IPS-11a (cell line): ENCODE measurements around the gene ABCC1.
"Not testable (repeated sequence)": the region's sequence is repeated elsewhere in the genome, so short reads cannot be mapped to it uniquely, and the experiment has no call there.

ENCODE experiments used
- H3K4me3 ChIP-seq: one replicate; pipeline ENCODE4 v1.5.1; 2013; ENCODE audit warnings: low read depth, low read length, control low read depth

Gene ABCC1

DNA sequence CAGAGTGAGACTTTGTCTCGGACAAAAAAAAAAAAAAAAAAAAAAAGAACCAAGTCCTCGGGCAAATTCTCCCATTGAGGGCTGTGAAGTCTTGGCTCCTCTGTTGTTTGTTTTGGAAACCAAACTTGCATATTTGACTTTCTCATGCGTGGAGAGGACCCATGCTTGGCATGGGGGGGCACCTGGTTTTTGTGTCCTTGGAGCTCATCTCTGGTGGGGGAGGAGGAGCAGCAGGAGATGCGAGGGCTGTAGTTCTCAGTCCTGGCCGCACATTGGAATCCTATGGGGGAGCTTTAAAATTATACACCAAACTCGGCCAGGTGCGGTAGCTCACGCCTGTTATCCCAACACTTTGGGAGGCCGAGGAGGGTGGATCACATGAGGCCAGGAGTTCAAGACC, 199.3 kb downstream of the ABCC1 start:
- no peak overlapping the region for H3K4me3 ChIP-seq

DNA sequence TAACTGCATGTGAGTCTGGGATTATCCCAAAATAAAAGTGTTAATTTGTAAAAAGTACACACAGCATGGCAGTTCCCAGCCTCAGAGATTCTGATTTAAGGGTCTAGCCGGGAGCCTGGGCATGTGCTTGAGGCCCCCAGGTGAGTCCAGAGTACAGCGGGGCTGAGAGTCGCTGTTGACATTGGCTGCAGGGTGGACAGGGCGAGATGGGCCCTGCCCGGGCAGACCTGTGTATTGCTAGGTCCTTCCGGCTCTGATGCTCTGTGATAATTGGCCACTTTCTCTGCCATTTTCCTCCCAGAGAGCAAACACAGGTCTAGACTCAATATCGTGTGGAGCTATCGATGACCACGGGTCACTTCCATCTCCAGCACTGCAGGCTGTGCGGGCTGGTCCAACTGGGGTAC, 200.3 kb downstream of the ABCC1 start:
- no peak overlapping the region for H3K4me3 ChIP-seq

DNA sequence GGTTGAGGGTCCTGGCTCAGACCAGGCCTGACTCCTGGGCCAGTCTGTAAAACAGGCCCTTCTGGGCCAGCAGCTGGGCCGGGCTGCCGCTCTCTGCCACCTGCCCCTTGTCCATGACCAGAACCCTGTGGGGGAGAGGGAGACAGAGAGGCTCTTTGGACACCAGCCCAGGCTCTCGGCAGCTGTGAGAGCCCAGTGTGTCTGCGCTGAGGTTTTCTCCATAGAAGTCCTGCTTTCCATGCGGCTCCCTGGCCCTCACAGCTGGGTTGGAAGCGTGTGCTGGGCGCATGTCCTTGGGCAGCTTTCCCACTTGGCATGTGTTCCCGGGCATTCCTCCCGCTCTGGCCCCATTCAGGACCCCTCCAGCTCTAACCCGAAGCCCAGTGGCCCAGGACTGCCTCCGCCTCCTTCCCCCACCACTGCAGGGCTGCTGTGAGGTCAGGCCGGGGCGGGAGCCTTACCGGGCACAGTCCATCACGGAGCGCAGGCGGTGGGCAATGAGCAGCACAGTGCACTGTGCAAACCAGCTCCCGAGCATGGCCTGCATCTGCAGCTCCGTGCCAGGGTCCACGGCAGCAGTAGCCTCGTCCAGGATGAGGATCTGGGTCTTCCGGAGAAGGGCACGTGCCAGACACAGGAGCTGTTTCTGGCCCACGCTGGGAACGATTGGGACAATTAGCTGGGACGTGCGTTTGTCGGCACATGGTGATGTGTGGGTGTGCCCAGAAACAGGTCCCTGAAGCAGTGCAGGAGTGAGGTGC, 200.9 kb downstream of the ABCC1 start:
- H3K4me3 ChIP-seq: no peak overlapping the region

DNA sequence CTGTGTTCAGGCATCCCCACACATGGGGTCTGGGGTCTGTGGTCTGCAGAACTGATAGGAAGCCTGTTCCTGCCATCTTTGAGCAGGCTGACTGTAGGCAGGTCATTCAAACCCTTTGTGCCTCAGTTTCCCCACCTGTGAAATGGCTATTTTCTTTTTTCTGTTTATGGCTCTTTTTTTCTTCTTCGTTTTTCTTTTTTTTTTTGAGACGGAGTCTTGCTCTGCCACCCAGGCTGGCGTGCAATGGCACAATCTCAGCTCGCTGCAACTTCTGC, 201.4 kb downstream of the ABCC1 start:
- no peak overlapping the region for H3K4me3 ChIP-seq

DNA sequence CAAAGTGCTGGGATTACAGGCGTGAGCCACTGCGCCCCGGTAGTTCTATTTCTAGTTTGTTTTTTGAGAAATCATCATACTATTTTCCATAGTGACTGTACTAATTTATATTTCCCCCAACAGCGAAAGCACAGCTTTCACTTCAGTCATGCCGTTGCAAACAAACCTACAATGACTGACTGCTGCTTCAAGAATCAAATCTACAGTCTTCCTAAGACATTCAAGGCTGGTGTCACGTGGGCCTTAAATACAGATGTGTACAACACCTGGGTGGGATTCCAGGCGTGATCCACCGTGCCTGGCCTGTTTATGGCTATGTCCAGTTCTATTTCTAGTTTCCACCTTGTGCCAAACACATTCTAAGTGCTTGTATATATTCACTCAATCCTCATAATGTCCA, 201.9 kb downstream of the ABCC1 start:
- H3K4me3 ChIP-seq: no peak overlapping the region

DNA sequence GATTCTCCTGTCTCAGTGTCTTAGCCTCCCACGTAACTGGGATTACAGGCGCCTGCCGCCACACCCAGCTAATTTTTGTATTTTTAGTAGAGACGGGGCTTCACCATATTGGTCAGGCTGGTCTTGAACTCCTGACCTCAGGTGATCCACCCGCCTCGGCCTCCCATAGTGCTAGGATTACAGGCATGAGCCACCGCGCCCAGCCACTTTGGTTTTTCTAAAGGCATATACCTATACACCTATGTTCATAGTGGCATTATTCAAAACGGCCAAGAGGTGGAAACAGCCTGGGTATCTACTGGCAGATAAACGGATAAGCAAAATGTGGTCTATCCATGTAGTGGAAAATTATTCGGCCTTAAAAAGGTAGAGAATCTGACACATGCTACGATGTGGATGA, 203.6 kb downstream of the ABCC1 start:
- H3K4me3 ChIP-seq: not testable (repeated sequence)

DNA sequence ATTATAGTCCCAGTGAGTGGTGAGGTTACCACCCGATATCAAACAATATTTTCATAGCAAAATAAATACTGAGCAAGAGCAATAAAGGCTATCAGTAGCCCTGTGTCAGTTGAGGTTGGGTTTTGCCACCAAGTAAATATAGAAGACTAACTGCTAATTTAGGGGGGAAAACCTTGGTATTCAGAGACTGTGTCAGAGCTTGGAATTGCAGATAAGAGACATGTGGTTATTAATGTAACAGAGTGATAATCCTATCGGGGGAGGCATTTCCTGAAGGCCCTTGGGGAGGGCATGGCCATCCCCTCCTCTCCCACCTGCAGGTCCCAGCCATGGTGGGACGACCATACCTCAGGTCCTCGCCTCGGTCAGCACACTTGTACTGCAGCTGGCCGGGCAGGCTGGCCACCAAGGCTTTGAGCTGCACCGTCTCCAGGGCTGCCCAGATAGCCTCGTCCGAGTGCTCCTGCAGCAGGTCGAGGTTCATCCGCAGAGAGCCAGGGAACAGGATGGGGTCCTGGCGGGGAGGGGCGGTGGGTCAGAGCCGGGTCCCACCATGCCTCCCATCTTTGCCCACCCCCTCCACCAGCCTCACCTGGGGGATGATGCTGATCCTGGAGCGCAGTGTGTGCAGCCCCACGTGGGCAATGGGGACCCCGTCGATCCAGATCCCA, 205.0 kb downstream of the ABCC1 start:
- no peak overlapping the region for H3K4me3 ChIP-seq

DNA sequence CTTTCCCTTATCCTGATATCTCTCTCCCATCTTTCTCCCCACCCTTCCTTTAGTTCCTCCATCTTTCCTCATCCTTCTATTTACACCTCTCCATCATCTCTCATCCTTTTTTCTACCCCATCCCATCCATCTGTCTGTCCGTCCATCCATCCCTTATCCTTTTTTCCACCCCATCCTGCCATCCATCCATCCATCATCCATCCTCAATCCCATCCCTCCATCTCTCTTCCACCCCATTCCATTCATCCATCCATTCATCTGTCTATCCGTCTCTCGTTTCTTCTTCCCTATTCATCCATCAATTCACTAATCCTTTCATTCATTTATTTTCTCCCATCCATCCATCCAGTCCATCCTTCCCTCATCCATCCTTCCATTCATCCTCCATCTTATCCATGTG, 205.8 kb downstream of the ABCC1 start:
- H3K4me3 ChIP-seq: no peak overlapping the region

DNA sequence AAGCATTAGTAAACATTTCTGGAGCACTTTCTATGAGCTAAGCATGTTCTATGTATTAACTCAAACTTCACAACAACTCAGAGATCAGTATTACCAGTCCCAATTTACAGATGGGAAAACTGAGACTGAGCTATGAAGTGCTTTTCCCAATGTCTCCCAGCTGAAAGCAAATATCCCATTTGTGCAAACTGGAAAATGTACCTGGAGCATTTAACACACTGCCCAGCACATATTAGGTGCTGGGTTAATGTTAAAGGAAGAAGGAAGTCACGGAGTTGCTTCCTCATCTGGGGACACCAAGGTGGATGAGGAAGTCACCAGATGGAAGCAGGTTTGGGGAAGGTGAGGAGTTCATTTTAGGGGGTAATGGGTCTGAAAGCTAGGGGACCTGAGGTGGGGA, 207.8 kb downstream of the ABCC1 start:
- no peak overlapping the region for H3K4me3 ChIP-seq

DNA sequence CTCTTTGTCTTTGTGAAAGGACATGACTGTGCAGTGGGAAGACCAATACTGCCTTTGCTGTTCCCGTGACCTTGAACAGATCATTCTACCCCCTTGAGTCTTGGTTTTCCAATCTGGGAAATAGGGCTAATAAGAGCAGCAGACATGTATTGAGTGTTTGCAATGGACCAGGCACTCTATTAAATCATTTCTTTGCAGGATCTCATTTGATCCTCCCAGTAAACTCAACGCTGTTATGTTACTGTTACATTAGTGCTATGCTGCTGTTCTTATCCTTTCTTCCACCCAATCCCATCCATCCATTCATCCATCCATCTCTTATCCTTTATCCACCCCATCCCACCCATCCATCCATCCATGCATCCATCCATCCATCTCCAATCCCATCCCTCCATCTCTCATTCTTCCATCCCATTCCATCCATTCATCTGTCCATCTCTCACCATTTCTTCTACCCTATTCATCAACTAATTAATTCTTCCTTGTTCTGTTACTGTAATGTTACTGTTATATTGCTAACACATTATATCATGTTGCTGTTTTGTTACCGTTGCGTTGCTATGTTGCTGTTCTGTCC, 208.8 kb downstream of the ABCC1 start:
- H3K4me3 ChIP-seq: no peak overlapping the region

DNA sequence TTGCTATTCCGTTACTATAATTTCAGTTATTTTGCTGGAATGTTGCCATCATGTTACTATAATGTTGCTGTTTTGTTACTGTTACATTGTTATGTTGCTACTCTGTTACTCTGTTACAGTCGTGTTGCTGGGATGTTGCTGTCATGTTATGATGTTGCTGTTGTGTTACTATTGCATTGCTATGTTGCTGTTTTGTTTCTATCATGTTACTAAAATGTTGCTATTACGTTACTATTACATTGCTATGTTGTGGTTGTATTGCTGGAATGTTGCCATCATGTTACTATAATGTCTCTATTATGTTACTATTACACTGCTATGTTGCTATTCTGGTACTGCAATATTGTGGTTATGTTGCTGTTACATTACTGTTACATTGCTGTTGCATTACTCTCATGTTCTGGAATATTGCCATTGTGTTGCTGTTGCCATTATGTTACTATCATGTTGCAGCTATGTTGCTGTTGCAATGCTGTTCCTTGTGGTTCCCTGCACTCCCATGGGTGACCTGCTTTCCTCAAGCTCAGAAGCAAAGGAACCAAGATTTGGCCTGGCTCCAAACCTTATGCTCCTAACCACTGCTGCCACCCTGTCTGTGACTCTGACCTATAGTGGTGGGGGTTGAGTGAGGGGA, 209.4 kb downstream of the ABCC1 start:
- H3K4me3 ChIP-seq: no peak overlapping the region

DNA sequence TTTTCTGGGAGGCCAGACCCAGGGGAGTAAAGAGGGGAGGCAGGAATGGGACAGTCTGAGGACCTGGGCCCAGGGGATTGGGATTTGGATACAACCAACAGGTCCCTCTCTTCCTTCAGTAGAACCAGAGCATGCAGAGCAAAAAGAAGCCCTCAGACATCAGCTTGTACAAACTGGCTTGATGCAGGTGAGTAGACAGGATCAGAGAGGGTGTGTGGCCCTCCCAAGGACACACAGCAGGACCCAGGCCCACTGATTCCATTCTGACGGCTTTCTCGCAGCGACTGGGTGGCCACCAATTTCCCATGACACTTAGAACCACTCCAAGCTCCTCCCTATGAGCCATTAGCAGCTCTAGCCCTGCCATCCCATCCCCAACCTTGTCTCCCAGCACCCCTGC, 210.2 kb downstream of the ABCC1 start:
- H3K4me3 ChIP-seq: no peak overlapping the region

DNA sequence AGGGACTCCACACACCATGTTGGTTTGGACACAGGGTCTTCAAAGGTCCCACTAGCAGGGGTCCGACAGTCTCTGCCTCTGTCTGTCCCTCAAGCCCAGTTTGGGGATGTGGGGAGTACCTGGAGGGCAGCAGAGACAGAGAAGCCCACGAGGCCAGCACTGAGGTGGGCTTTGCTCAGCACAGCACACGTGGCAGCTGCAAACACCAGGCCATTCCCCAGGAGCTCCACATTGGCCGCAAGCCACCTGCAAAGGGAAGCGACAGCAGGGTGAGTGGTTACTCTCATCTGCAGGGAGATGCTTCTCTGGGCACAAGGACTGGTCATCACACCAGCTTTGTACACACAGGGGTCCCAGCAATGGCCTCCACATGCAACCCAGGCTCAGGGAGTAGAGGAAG, 211.9 kb downstream of the ABCC1 start:
- no peak overlapping the region for H3K4me3 ChIP-seq

DNA sequence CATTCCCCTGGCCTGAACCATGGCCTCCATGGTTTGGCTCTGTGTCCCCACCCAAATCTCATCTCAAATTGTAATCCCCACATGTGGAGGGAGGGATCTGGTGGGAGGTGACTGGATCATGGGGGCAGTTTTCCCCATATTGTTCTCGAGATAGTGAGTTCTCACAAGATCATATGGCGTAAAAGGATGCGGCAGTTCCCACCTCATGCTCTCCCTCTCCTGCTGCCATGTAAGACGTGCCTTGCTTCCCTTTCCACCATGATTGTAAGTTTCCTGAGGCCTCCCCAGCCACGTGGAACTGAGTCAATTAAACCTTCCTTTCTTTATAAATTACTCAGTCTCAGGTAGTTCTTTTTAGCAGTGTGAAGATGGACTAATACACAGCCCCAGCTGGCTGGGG, 212.4 kb downstream of the ABCC1 start:
- not testable (repeated sequence) for H3K4me3 ChIP-seq

DNA sequence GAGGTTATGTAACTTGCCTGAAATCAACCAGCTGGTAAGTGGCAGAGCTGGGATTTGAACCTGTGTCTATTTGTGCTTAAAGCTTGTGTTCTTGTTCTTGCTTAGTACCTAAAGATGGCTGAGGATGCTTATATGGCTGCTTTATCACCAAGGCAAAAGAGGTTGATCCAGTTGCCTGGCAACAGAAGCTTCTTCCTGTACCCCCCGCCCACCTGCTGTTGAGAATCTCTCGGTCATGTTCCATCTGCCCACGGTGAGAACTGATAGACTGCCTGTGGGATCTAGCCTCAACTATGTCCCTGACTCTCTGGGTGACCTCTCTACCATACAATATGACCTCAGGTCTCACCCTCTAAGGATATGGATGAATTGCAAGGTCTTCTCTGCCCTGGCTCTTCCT, 213.2 kb downstream of the ABCC1 start:
- no peak overlapping the region for H3K4me3 ChIP-seq

DNA sequence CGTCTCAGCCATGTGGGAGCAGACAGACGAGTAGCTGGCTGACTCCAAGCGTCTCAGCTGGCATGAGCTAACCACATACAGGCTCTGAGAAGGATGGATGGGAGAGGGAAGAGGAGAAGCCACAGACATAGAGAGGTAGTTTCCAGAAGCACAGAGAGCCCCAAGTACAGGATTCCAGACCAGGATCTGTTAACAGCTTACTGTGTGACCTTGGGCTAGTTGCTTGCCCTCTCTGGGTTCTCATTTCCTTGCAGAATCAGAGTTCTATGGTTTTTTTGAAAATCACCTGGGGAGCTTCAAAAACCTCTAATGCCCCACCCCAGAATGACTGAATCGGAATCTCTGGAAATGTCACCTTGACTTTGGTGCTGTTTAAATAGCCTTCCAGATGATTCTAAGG, 213.7 kb downstream of the ABCC1 start:
- no peak overlapping the region for H3K4me3 ChIP-seq

DNA sequence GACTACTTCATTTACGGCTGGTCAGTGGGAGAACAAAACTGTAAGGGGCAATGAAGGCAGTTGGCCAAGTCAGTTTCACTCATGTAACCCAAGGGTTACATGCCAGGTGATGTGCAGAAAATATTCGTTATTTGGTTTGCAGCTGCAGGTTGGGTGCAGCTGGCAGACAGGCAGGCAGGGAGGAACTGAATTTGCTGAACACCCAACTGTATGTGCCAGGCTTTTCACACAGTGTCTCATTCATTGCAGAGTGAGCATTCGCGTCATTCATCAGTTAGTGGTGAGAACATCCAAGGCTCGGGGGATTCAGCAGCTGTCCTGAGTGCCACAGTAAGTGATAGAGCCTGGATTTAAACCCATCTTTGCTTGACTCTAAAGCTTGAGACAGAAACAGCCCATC, 214.2 kb downstream of the ABCC1 start:
- no peak overlapping the region for H3K4me3 ChIP-seq

DNA sequence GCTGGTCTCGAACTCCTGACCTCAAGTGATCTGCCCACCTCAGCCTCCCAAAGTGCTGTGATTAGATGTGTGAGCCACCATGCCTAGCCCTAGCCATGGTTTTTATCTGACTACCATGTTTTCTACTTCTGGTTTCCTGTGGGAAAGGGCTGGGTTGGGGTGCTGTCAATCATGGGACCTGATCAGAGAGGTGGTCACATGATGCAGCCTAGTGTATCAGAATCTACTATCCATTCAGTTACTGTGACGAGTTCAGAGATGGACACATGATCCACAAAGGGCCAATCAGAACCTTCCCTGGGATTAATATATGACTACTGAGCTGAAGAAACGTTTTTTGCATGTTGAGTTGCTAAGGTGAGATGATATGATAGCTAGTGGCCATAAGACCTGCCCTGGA, 214.8 kb downstream of the ABCC1 start:
- H3K4me3 ChIP-seq: no peak overlapping the region

DNA sequence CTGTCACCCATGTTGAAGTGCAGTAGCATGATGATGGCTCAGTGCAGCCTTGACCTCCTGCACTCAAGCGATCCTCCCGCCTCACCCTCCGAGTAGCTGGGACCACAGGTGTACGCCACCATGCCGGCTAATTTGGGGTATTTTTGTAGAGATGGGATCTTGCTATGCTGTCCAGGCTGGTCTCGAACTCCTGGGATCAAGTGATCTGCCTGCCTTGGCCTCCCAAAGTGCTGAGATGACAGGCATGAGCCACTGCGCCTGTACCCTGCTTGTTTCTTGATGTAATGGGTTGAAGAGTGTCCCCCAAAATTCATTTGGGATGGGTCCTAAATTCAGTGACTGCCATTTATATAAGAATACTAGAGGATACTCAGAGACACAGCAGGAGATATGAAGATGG, 216.7 kb downstream of the ABCC1 start:
- no peak overlapping the region for H3K4me3 ChIP-seq

DNA sequence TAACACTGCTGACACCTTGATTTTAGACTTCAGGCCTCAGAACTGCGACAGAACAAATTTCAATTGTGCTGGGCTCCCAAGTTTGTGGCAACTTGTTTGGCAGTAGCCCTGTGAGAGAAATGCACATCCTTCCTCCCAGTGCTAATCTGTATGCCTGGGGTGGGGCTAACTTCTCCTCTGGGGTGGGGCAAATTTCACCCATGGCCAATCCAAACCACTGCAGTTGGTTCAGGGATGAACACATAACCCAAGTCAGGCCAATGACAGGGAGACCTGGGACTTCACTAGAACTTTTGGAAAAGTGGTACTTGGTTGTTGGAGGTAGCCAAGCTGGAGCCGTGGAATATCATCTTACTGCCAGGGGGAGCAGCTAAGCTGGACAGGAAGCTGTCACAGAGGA, 217.5 kb downstream of the ABCC1 start:
- no peak overlapping the region for H3K4me3 ChIP-seq

DNA sequence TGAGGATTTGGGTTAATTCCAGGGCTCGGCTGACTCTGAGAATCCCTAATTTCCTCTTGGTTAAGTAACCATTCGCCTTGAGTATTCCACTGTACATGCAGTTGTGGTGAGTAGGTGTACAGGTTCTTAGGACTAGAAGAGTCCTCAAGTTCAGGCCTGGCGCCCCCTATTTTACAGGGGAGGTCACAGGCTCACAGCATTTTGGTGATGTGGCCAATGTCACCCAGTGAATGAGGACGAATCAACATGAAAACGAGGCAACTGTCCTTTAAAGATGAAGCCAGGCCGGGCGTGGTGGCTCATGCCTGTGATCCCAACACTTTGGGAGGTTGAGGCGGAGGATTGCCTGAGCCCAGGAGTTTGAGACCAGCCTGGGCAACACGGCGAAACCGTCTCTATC, 218.5 kb downstream of the ABCC1 start:
- H3K4me3 ChIP-seq: no peak overlapping the region

DNA sequence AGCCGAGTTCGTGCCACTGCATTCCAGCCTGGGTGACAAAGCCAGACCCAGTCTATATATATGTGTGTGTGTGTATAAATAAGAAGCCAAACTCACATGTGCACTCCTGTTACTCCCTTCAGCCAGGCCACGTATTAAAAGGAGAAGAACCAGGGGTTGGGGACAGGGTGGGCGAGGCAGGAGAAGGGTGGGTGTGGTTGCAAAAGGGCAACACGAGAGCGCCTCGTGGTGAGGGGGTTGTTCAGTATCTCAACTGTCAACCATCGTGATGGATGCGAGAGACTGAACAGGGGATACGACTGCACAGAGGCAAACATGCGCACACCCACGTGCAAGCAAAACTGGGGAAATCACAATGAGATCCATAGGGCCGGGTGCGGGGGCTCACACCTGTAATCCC, 219.0 kb downstream of the ABCC1 start:
- H3K4me3 ChIP-seq: no peak overlapping the region
